GM21447 (cell line): Measurements from ENCODE around the gene STK11IP.
"Not testable (repeated sequence)": the region's sequence is repeated elsewhere in the genome, so short reads cannot be mapped to it uniquely, and the experiment has no call there.

Experiments used
- ATAC-seq: cut with Tn5 transposase; IDR thresholded peaks from one replicate; pipeline ENCODE4 v1.9.1; 2021; ENCODE audit not compliant: unreplicated experiment

STK11IP gene

GRCh38 chr2:219645631-219646527 is 48.2 kb downstream of the STK11IP start:
- no peak for ATAC-seq

GRCh38 chr2:219648176-219648575 is 50.5 kb downstream of the STK11IP start:
- ATAC-seq, result no peak

GRCh38 chr2:219648963-219649362 is 51.3 kb downstream of the STK11IP start:
- ATAC-seq, result no peak

DNA sequence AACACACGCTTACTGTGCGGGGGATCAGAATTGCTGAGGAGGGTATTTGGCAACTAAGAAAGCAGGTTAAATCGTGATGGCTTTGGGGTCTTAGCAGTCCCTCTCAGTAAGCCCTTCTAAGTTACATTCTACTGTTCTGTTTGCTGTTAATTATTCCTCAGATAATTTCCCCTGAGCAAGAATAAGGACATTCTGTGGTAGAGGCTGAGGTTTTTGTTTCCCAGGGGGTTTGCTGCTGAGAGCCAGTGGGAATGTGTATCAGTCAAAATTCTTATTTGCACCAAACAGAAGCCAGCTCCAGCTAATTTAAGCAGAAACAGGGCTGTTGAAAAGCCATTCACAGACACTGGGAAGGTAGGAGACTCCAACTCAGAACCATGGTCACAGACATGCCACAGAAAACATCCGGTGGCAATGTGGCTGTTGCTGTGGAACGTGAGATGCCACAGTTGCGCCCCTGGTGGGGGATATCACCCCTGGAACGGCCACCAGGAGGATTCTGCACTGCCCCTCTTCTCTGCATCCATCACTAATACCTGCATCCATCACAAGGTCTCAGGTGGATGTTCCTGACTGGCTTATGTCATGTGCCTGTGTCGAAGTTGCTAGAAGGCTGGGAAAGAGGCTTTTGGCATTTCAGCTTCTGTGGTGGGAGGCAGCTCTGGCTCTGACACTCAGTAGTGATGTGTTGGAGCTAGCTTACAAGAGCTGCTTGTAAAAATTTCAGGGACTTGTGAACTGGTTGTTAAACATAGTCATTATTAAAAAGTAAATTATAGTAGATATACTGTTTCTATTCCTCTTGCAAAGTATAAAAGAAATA is 53.0 kb downstream of the STK11IP start:
- ATAC-seq, result no peak

- not testable (repeated sequence) for ATAC-seq
Observed at GRCh38 chr2:219651656-219652055, 54.0 kb downstream of the STK11IP start.

DNA sequence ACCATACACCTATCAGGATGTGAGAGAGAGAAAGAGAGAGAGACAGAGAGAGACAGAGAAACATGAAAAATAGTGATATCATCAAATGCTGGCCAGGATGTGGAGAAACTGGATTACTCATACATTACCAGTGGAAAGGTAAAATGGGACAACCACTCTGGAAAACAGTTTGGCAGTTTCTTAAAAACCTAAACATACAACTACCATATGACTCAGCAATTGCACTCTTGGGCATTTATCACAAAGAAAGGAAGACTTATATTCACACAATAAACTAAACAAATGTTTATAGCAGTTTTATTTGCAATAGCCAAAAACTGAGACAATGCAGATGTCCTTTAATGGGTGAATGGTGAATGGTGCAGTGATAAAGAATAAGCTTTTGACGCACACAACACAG is 58.9 kb downstream of the STK11IP start:
- ATAC-seq, result no peak

DNA sequence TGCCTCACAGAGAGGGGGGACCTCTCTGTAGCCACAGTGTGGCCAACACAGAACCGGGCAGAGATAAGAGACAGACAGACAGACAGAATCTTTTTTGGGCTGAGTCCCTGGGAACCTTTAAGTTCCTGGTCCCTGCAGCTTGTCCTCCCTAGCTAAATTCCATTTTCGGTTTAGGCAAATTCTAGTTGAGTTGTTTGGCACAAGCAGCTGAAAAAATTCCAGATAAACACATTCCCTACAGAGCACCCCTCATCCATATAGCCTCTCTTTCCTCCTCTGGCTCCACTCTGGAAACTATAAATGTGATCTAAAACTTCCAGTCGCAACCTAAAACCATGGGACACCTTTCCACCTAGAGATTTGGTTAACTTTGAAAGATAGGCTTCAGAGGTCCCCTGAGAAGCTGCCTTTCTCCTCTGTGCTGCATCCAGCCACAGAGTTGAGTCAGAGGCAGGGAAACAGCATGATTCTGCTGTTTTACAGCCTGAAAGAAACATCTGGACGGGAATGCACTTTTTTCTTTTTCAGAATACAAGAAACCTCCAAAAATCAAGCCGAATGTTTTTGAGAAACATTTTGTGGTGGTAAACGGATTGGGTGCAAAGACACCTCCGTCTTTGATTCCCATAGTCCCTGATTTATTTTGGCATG is 60.7 kb downstream of the STK11IP start:
- no peak for ATAC-seq

- ATAC-seq, result no peak
Observed at GRCh38 chr2:219658874-219659273, 61.2 kb downstream of the STK11IP start.

- ATAC-seq, result peak; percentile 94
Observed at GRCh38 chr2:219661197-219661954, 63.7 kb downstream of the STK11IP start.

GRCh38 chr2:219661955-219662395 is 64.3 kb downstream of the STK11IP start:
- ATAC-seq, result peak; percentile 34

DNA sequence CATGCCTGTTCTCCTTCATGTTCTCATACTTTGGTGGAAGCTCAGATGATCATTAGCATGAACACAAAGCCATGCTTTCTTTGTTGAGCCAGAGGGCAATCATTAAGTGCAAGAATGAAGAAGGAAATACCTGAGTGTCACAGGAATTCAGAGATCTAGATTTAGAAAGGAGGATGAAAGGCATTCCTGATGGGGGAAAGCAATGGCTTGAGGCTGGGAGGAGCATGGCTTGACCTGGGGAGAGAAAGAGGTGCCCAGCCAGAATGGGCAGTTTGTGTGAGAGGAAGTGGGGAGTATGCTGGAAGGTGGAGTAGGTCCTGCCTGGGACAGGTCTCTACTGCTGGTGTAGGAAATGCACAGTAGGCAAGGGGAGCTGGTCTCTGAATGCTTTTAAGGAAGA is 64.9 kb downstream of the STK11IP start:
- no peak for ATAC-seq

GRCh38 chr2:219663116-219663762 is 65.6 kb downstream of the STK11IP start:
- ATAC-seq, result no peak

- no peak for ATAC-seq
Observed at GRCh38 chr2:219664041-219664440, 66.4 kb downstream of the STK11IP start.

DNA sequence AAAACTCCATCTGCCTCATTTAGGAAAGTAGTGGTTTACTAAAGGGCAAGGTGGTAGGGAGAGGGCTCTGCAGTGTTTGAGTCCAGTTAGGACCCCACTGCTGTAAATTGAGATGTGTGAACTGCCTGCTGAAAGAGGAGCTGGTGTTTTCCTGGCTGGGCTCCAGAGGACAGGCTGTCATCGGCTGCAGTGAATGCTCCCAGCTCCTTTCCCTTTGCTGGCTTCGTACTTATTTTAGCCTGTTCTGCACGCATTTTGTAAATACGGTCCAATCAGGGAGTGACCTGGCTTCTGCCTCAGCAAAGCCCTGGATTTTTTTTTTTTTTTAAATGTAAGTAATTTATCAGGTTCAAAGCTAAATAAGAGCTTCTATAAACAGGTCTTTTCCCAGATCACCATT is 67.3 kb downstream of the STK11IP start:
- ATAC-seq, result no peak

DNA sequence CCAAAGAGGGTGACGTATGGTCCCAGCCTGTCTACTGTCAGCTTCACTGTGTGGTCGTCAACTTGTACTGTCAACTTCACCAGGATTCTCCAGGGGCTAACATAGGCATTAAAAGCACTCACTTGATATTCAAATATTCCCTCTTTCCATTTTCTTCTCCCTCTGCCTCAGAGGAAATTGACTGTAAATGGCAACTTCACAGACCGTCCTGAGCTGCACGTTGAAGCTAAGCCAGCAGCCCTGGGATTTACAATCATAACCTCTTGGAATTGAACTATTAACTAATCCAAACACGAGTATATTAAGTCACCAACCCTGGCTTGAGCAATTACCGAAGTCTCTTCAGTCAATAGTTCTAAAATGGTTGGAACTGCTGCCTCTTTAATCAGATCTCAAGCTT is 68.3 kb downstream of the STK11IP start:
- ATAC-seq, result no peak
